NCI-H1092 (cell line): ENCODE results near the gene INO80.

ENCODE experiments used
- DNase-seq: peaks from one replicate; lab custom pipeline; 2025; lab: John Stamatoyannopoulos, UW

The INO80 gene

GRCh38 chr15:40948706-40949473 lies 167.2 kb downstream of the INO80 start:
- DNase-seq, result no peak

DNA sequence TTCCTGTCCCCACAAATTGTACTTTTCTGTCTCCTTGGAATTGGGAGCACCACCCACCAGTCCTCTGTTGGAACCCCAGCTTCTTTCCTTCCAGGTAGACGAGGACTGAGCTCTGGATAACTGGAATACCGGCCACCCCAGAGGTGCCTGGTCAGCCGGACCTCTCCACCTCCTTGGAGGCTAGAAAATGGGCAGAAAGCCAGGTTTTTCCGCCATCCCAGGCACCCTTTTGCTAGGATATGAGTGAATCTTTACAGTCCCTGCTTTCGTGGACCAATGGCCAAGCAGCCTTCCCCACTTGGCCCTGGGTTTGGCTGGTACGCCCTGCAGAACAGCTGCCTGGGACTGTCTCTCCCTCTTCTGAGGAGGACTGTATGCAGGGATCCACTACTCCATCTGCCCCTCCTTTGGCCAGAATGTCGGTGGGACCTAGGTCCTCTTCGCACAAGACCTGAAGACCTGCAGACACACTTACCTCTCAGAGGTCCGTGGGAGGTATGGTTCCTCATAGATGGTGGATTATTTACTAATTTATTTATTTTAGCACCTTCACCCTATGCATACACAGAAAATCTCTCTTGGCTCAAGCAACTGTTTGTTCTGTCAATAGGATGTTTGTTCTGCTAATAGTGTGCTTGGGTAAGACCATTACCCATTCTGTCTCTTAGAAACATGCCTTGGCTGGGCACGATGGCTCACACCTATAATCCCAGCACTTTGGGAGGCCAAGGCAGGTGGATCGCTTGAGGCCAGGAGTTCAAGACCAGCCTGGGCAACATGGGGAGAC lies 171.4 kb downstream of the INO80 start:
- DNase-seq, result no peak

DNA sequence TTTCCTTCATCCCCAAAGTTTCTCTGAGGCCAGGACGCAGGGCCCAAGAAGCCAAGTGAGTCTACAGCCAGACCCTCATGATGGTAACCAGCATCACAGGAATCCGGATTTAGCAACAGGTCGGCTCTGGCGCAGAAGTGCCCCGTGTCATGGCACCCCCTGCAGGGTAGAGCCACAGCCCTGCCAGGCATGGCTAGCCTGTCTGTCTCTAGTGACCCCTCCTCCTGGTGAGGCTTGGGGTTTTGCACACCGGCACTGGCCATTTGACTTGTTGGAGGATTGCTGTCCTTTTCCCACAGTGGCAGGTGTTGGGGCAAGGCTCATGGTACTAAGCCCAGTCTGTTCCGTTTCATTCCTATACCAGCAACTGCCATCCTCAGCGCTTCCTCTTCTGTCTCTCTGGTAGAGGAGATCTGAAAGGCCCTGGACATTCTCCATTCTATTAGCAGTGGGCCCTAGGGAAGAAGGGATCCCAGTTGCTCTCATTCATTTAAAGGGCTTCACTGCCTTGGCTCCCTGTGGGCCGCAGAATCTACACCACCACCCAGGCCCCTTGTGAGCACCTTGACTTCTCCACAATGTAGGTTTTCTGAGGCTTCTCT lies 172.2 kb downstream of the INO80 start:
- no peak for DNase-seq

DNA sequence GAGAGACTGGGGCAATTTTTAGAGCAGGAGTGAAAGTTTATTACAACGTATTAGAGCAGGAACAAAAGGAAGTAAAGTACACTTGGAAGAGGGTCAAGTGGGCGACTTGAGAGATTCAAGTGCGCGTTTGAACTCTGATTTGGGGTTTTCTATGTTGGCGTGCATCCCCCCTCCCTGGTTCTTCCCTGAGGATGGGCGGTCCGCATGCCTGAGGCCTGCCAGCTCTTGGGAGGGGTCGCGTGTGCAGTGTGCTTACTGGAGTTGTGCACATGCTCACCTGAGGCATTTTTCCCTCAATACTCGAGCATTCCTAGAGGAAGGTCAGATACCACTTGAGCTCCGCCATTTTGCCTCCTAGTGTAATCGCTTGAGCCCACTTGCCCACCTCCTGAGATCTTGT lies 173.2 kb downstream of the INO80 start:
- DNase-seq, result no peak

DNA sequence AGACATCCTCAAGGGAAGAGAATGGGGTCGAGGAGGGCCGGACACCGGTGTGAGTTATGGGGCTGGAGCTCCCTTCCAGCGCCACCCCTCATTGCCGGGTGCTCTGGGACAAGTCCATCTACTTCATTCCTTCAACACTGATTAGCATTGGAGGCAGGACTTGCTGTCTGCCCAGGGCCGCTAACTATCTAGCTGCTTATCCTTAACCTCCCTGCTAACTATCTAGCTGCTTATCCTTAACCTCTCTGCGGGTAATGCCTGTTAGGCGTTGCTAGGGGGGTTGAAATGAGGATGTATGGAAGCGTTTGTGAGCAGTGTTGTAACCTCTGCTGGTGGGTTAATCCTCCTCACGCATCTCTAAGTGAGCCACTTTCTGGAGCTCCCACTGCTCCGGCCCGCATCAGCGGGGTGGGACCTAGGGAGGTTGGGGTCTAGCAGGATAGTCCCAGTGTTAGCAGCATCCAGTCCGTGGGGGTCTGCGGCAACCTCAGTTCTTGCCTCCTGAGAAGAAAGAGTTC lies 173.7 kb downstream of the INO80 start:
- DNase-seq, result no peak

GRCh38 chr15:40941528-40942336 lies 174.3 kb downstream of the INO80 start:
- peak; percentile 44 for DNase-seq

DNA sequence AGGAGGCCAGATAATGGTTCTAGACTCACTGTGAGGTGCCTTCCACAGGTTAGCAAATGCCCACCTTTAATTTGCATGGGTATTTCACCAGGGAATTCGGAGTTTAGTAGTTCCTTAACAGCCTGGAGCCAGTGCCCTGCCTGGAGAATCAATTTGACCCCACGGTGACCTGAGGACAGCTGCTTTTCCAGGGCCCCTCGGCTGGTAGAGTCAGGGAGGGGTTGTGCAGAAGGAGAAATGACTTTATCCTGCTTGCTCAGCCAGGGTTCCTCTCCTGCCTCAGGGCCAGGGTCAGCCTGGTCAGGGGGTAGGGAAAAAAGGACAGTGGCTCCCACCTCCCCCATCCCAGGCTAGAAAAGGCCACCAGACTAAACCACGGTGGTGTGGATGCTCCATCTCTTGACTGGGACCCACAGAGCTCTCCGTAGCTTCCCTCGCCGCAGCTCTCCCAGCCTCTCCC lies 175.0 kb downstream of the INO80 start:
- DNase-seq, result no peak

- no peak for DNase-seq
Measured at GRCh38 chr15:40940296-40940801, 175.7 kb downstream of the INO80 start.

DNA sequence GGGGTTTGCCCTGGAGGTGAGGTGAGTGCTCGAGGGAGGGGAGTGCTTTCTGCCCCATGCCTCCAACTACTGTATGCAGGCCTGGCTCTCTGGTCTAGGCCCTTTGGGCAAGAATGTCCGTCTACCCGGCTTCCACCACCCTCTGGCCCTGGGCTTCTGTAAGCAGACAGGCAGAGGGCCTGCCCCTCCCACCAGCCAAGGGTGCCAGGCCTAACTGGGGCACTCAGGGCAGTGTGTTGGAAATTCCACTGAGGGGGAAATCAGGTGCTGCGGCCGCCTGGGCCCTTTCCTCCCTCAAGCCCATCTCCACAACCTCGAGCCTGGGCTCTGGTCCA lies 177.6 kb downstream of the INO80 start:
- DNase-seq, result no peak

DNA sequence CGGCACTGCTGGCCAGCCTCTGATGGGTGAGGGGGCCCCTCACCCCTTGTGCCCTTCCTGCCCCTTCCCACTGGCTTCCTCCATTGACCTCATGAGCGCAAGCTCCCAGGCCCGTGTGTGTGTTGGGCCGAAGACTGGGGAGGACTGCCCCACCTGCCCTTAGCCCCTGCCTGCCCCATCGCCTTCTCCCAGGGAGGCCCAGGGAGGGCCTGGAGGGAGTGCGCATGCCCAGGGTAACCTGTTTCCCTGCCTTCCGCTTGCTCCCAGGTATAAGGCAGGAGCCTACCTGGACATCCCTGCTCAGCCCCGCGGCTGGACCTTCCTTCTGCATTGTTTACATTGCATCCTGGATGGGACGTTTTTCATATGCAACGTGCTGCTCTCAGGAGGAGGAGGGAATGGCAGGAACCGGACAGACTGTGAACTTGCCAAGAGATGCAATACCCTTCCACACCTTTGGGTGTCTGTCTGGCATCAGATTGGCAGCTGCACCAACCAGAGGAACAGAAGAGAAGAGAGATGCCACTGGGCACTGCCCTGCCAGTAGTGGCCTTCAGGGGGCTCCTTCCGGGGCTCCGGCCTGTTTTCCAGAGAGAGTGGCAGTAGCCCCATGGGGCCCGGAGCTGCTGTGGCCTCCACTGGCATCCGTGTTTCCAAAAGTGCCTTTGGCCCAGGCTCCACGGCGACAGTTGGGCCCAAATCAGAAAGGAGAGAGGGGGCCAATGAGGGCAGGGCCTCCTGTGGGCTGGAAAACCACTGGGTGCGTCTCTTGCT lies 178.1 kb downstream of the INO80 start:
- DNase-seq, result no peak

DNA sequence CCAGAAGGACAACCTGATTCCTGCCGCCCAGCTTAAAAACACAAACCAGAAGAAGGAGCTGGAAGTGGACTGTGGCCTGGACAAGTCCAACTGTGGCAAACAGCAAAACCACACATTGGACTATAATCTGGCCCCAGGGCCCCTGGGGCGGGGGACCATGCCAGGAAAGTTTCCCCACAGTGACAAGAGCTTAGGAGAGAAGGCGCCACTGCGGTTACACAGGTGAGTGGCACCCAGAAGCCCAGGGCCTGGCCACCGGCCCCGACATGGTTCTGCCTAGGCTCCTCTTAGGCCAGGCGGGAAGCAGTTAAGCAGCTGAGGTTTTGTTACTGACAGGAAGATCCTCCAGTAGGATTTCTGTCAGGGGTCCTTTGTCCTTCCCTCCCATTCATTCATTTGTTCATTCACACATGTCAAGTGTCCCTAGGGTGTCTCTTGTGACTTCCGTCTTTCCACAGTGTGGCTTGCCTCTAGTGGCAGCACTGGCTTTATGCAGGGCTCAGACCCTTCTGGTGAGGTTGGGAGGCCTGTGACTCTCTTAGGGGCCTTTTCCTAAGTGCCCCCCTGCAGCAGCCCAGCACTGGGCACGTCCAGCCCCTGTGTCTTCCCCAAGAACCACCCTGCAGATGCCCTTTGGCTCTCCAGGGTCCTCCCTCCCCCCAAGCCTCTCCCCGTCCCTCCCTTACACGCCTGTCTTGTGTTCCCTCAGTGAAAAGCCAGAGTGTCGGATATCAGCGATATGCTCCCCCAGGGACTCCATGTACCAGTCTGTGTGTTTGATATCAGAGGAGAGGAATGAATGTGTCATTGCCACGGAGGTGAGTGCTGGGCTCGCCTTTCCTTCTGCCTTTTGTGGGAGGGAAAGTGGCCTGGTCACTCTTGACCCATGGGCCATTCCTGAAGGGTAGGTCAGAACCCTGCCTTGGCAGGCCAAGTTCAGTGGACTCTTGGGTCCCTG lies 179.1 kb downstream of the INO80 start:
- DNase-seq, result no peak

DNA sequence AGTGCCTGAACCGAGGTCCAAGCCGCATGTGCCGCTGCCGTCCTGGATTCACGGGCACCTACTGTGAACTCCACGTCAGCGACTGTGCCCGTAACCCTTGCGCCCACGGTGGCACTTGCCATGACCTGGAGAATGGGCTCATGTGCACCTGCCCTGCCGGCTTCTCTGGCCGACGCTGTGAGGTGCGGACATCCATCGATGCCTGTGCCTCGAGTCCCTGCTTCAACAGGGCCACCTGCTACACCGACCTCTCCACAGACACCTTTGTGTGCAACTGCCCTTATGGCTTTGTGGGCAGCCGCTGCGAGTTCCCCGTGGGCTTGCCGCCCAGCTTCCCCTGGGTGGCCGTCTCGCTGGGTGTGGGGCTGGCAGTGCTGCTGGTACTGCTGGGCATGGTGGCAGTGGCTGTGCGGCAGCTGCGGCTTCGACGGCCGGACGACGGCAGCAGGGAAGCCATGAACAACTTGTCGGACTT lies 179.8 kb downstream of the INO80 start:
- no peak for DNase-seq

DNA sequence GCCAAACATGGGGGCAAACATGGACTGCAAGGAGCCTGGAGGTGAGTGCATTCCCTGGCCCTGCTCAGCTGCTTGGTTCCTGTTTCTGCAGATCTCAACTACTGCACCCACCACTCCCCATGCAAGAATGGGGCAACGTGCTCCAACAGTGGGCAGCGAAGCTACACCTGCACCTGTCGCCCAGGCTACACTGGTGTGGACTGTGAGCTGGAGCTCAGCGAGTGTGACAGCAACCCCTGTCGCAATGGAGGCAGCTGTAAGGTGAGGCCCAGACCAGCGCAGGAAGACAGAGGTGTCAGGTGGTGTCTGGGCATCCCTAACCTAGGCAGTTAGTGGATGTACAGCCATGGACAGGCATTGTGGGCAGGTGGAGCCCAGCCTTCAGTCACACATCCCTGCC lies 181.6 kb downstream of the INO80 start:
- no peak for DNase-seq

GRCh38 chr15:40933517-40933902 lies 182.6 kb downstream of the INO80 start:
- DNase-seq, result no peak

- no peak for DNase-seq
Measured at GRCh38 chr15:40932649-40933516, 183.2 kb downstream of the INO80 start.

DNA sequence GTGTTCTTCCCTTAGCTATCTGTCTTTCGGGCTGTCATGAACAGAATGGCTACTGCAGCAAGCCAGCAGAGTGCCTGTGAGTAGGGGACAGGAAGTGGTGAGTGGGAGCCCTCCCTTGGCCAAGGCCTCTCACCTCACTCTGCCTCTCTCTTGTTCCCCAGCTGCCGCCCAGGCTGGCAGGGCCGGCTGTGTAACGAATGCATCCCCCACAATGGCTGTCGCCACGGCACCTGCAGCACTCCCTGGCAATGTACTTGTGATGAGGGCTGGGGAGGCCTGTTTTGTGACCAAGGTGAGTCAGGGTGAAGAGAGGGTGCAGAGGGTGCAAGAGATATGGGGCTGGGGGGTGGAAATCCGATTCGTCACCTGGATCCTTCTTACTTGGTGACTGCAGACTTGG lies 183.9 kb downstream of the INO80 start:
- no peak for DNase-seq

DNA sequence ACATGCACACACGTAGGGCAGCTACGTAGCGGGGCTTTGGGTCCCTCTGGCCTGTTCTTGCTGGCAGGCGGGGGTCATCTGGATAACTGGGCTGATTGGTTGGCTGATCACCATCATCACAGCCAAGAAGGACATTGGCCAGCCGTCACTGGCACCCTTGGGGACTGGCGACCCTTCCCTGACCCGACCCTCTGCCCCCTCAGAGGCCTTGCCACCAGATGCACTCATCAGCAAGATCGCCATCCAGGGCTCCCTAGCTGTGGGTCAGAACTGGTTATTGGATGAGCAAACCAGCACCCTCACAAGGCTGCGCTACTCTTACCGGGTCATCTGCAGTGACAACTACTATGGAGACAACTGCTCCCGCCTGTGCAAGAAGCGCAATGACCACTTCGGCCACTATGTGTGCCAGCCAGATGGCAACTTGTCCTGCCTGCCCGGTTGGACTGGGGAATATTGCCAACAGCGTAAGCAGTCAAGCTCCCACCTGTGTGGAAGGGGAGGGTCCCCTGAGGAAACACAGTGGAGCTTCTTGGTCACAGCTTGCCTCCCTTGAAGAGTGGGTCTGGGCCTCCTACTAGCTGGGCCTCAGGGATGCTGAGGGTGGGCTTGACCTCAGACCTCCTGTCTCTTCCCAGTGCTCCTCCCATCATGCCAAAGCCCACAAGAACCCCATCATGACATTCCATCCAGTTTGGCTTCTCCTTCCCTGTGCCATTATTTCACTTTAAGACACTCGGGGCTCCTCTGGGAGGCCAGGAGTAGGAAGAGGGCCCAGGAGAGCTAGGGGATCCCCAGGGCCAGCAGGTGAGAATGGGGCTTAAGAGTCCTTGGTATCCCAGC lies 184.6 kb downstream of the INO80 start:
- no peak for DNase-seq
